ENCODE results near the gene PODNL1.

Gene PODNL1

GRCh38 chr19:13881251-13881691, 56.9 kb downstream of the PODNL1 start:
- DNase-seq, result peak; percentile 59
- Histone ChIP-seq H3K27ac (peak overlapping the region; percentile 80), H3K36me3 (no peaks in the 10 kb centered on the region), H3K9me3 (ENCODE audit: severe bottlenecking) (no peaks in the 10 kb centered on the region), H3K4me3 (ENCODE audit: low read depth, low read length) (peak overlapping the region; percentile 8; the same call in 1 of the 2 replicates), H3K27me3 (ENCODE audit: insufficient read depth, low read depth, severe bottlenecking) (no peaks in the 10 kb centered on the region)
- no peak for TF ChIP-seq CTCF (IDR thresholded peaks at IDR 0.05; ENCODE audit: low read depth, low read length)

Measured in WERI-Rb-1 (cell line).